HG03575 (cell line): ENCODE data around the gene LRRC25.
"Not testable (repeated sequence)": the region's sequence is repeated elsewhere in the genome, so short reads cannot be mapped to it uniquely, and the experiment has no call there.

Experiments
- ATAC-seq: cut with Tn5 transposase; IDR thresholded peaks from one replicate; pipeline ENCODE4 v1.9.1; 2021; ENCODE audit not compliant: unreplicated experiment, insufficient number of reproducible peaks, low FRiP score; ENCODE audit errors: extremely low read depth

Gene LRRC25

DNA sequence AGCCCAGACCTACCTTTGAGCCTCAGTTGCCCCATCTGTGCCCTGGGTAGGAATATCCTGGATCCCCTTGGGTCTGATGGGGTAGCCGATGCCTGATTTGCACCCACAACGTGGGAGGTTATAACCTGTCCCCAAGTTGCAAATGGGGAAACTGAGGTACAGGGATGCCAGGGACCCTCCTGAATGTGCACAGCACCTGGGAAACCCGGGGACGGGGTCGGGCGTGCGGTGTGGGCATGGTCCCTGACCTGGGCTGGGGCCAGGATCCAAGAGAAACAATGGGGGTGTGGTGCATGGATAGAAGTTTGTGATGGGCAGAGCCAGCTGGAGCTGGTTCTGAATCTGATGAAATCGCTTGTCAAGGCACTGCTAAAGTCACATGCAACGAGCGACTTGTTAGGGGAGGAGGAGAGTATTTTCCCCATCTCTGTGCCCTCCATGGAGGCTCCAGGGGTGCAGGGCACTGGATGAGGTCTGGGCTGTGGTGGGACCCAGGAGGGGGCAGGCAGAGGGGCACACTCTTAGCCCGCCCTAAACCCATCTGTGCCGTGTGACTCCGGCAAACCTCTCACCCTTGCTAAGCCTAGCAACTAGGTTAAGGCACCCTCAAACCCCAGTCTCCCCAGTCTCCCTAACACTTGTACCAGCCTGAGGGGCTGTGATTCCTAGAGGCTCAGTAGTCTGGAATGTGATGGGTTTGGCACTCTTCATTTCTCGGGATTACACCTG lies 10.7 kb downstream of the LRRC25 start:
- ATAC-seq = no peak

GRCh38 chr19:18385675-18386542 lies 11.5 kb downstream of the LRRC25 start, which contains the start of gene GDF15:
Gene GDF15, plus strand, starts transcription at chr19:18386158. Its CDS starts 32 bp downstream, at chr19:18386190.
- ATAC-seq = no peak

GRCh38 chr19:18385359-18385674 lies 12.1 kb downstream of the LRRC25 start:
- ATAC-seq = no peak

DNA sequence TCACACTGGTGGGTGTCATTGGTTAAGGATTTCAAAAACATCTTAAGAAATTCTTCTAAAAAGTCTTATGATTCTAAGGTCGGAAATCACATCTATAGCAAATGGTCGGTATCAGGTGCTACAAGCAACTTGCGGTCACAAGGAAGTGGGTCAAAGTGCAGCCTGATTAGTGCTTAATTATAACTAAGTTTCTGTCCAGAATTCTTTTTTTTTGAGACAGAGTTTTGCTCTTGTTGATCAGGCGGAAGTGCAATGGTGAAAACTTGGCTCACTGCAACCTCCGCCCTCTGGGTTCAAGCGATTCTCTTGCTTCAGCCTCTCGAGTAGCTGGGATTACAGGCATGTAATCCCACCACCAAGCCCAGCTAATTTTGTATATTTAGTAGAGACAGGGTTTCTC lies 12.6 kb downstream of the LRRC25 start:
- ATAC-seq = no peak

GRCh38 chr19:18383622-18384021 lies 13.8 kb downstream of the LRRC25 start:
- not testable (repeated sequence) for ATAC-seq

DNA sequence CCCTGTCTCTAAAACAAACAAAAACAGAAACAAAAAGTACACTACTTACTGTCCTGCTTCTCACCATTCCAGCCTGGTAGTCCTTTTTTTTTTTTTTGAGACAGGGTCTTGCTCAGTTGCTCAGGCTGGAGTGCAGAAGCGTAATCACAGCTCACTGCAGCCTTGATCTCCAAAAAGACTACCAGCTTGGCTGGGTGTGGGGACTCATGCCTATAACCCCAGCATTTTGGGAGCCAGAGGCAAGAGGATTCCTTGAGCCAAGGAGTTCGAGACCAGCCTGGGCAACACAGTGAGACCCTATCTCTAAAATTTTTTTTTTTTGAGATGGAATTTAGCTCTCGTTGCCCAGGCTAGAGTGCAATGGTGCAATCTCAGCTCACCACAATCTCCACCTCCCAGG lies 16.6 kb downstream of the LRRC25 start:
- no peak for ATAC-seq

- ATAC-seq = no peak
Observed at GRCh38 chr19:18379803-18380747, 17.3 kb downstream of the LRRC25 start.

GRCh38 chr19:18377026-18377425 lies 20.4 kb downstream of the LRRC25 start:
- ATAC-seq = no peak

DNA sequence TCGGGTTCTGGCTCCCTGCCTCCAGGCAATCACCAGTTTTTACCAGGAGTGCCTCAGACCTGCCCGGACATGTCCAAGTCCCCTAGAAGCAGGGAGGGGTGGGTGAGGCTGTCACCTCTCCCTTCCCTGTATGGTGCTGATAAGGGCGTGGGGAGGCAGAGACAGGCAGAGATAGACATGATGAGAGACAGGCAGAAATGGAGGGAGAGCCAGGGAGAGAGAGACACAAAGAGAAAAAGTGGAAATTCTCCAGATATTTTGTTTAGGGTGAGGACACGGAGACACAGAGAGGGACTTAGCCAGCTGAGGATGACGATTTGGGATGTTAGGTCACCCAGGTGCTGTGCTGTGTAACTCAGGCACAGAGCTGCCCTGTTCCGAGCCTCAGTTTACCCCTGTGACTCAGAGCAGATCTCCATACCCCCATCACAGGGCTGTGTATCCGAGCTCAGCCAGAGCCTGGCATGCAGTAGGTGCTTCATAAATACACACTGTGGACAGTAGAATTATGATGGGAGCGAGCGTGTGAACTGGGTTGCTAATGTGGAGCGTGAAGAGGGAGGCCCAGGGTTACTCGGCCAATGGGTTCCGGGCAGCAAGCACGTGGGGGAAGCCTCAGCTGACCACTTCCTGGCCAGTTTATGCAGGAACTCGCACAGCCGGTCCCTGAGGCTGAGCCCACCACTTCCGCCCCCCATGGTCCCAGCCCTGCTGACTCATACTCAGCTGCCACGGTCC lies 23.4 kb downstream of the LRRC25 start:
- peak; percentile 65 for ATAC-seq

DNA sequence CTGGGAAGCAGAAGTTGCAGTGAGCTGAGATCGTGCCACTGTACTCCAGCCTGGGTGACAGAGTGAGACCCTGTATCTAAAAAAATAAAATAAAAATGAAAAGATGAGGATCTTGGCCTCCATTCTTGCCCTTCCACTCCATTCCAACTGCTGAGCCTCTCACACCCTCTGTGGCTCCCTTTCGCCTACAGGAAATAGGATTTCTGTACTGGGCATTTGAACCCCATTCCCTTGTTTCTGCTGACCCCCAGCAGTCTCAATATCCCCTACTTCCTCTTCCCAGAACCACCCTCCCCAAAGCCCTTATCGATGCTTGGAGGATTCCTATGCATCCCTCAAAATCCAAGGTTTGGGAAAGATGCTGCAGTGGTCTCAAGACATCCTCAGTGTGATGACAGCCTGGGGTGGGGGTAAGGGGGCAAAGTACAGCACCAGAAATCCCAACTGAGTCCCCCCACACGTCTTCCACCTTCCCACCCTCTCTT lies 24.0 kb downstream of the LRRC25 start:
- ATAC-seq = no peak

- no peak for ATAC-seq
Observed at GRCh38 chr19:18368504-18369222, 28.8 kb downstream of the LRRC25 start.

GRCh38 chr19:18366021-18366435 lies 31.4 kb downstream of the LRRC25 start:
- ATAC-seq = no peak

- ATAC-seq = no peak
Observed at GRCh38 chr19:18364826-18365528, 32.4 kb downstream of the LRRC25 start.

DNA sequence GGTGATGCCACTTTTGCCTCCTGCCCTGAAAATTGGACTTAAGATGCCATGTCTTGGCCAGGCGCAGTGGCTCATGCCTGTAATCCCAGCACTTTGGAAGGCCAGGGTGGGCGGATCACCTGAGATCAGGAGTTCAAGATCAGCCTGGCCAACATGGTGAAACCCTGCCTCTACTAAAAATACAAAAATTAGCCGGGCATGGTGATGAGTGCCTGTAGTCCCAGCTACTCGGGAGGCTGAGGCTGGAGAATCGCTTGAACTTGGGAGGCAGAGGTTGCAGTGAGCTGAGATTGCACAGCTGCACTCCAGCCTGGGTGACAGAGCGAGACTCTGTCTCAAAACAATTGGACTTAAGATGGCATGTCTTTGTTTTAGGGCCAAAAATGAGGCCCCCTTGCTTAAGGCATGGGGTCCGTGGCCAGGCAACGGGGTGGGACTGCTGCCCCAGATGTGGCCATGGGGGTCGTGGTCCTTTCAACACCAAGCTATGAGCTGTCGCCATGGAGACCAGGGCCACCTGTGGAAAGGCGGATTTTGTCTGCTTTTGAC lies 33.1 kb downstream of the LRRC25 start:
- not testable (repeated sequence) for ATAC-seq

DNA sequence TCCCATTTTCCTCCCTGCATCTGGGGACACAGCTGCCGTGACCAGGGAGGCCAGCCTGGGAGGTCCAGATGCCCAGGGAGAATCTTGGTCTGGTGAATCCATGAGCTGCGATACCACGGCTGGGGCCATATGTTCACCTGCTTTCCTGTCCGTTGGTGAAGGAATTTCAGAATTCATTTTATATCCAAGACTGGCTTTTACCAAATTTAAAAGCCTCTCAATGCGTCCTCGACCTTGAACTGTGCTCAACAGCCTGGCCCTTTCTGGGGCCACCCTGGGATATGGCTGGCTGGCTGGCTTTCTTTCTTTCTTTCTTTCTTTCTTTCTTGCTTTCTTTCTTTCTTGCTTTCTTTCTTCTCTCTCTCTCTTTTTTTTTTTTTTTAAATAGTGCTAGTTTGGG lies 33.6 kb downstream of the LRRC25 start:
- no peak for ATAC-seq

DNA sequence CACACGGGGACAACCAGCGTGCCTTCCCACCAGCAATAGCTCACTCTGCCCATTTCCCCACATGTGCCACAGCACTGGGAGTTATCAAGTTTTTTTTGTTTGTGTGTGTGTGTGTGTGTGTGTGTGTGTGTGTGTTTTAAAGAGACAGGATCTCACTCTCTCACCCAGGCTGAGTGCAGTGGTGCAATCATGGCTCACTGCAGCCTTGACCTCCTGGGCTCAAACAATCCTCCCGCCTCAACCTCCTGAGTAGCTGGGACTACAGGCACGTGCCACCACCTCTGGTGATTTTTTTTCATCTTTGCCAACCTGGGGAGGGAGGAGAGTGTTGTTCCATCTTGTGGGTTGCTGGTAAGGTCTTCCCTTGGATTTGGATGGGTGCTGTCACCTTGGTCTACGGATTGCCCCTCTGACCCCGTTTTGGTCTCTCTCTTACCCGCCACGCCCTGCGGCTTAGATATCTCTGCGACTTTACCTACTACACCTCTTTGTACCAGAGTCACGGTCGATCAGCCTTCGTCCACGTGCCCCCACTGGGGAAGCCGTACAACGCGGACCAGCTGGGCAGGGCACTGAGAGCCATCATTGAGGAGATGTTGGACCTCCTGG lies 34.4 kb downstream of the LRRC25 start:
- no peak for ATAC-seq

DNA sequence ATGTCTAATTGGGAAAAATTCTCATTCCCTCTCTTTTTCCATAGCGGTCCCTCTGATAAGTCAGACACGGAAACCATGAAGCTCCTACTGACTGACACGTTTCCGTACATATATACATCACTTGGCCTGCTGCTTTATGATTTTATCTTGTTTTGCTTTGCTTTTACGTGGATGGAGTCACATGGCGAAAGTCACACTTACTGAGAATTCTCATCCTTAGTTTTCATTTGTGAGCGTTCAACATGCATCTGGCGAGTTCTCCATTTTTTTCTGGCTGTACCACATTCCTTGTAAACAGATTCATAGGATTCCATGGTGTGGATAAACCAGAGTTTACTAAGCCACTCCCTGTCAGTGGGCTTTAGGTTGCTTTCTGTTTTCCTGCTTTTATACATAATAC lies 35.8 kb downstream of the LRRC25 start:
- no peak for ATAC-seq
